Activated T-helper 1 cell treated with anti-CD3 and anti-CD28 coated beads, Interleukin-2, amount 50 U/mL, for 16 hours (primary cell): Measurements from ENCODE around the gene ZIC1.

ENCODE experiments used
- DNase-seq, 2 donors: peaks; one replicate each; pipeline ENCODE4 v3.0.0-alpha.2; 2020; ENCODE audit warnings: low read depth in 1 of 2, low spot score in 1 of 2

The ZIC1 gene

GRCh38 chr3:147421184-147421912 lies 12.2 kb downstream of the ZIC1 start:
- no peak for DNase-seq

GRCh38 chr3:147422196-147422595 lies 13.0 kb downstream of the ZIC1 start:
- DNase-seq = no peak

GRCh38 chr3:147422601-147423536 lies 13.7 kb downstream of the ZIC1 start:
- DNase-seq = no peak

GRCh38 chr3:147423537-147423797 lies 14.3 kb downstream of the ZIC1 start:
- DNase-seq = no peak

GRCh38 chr3:147423798-147424580 lies 14.8 kb downstream of the ZIC1 start:
- DNase-seq = no peak

GRCh38 chr3:147424581-147425387 lies 15.6 kb downstream of the ZIC1 start:
- no peak for DNase-seq

- DNase-seq = no peak
Measured at GRCh38 chr3:147425388-147425850, 16.3 kb downstream of the ZIC1 start.

- DNase-seq = no peak
Measured at GRCh38 chr3:147426931-147427330, 17.8 kb downstream of the ZIC1 start.

GRCh38 chr3:147427746-147428145 lies 18.6 kb downstream of the ZIC1 start:
- DNase-seq = no peak

GRCh38 chr3:147428326-147428725 lies 19.2 kb downstream of the ZIC1 start:
- DNase-seq = no peak

GRCh38 chr3:147428754-147429153 lies 19.6 kb downstream of the ZIC1 start:
- no peak for DNase-seq

GRCh38 chr3:147431751-147432150 lies 22.6 kb downstream of the ZIC1 start:
- no peak for DNase-seq

GRCh38 chr3:147447224-147447623 lies 38.1 kb downstream of the ZIC1 start:
- DNase-seq = no peak

- no peak for DNase-seq
Measured at GRCh38 chr3:147449669-147450068, 40.5 kb downstream of the ZIC1 start.

- no peak for DNase-seq
Measured at GRCh38 chr3:147458995-147459704, 50.0 kb downstream of the ZIC1 start.

GRCh38 chr3:147462856-147463255 lies 53.7 kb downstream of the ZIC1 start:
- no peak for DNase-seq
